OCI-LY7 (cell line): ENCODE data around the gene NFX1. TPM values are rescaled to one million over a fixed set of nuclear protein-coding genes. Genes with fewer than 3 reads are reported as not detected.
"Not testable (repeated sequence)": the region's sequence is repeated elsewhere in the genome, so short reads cannot be mapped to it uniquely, and the experiment has no call there.

Experiments
- BruUV-seq: library from RNA; stranded (reverse); fragments of 400-500 nt; replicated peaks from 2 replicates; lab custom pipeline; 2021; lab: Mats Ljungman, UMichigan
- CTCF ChIA-PET: fragments of 300-600 bp; sonication (Branson Sonifier 250); formaldehyde crosslinking; loops from one replicate; lab custom pipeline; 2022; ENCODE audit warnings: antibody characterized with exemption; ENCODE audit not compliant: unreplicated experiment; lab: Charles Lee
- POLR2A ChIA-PET: fragments of 300-600 bp; sonication (Branson Sonifier 250); formaldehyde crosslinking; loops from one replicate; lab custom pipeline; 2022; ENCODE audit warnings: antibody characterized with exemption; lab: Charles Lee
- DNase-seq: peaks from one replicate; pipeline ENCODE4 v3.0.0-alpha.2; 2015; ENCODE audit warnings: low spot score
- H2AFZ ChIP-seq: fragments of 200-600 bp; sonication (generic), shearing (Covaris generic); 2 replicates; pipeline ENCODE4 v1.6.1; 2014; ENCODE audit warnings: mild to moderate bottlenecking, antibody characterized with exemption, low read length, moderate library complexity
- H3K27ac ChIP-seq: fragments of 200-600 bp; sonication (generic); 2 replicates; pipeline ENCODE4 v1.5.1; 2014; ENCODE audit warnings: mixed run types, low read depth, mild to moderate bottlenecking, moderate library complexity, low read length, inconsistent platforms; ENCODE audit not compliant: poor library complexity, severe bottlenecking
- H3K36me3 ChIP-seq: fragments of 200-600 bp; sonication (generic); 2 replicates; pipeline ENCODE4 v1.6.1; 2014; ENCODE audit warnings: mild to moderate bottlenecking, antibody characterized with exemption, low read length, moderate library complexity, mixed read lengths; ENCODE audit not compliant: insufficient read depth
- H3K4me1 ChIP-seq: fragments of 200-600 bp; sonication (generic); 2 replicates; pipeline ENCODE4 v1.5.1; 2014; ENCODE audit warnings: mild to moderate bottlenecking, low read length; ENCODE audit not compliant: insufficient read depth, poor library complexity, severe bottlenecking
- H3K4me2 ChIP-seq: fragments of 200-600 bp; sonication (generic); 2 replicates; pipeline ENCODE4 v1.6.1; 2014; ENCODE audit warnings: mild to moderate bottlenecking, low read length
- H3K4me3 ChIP-seq: fragments of 200-600 bp; sonication (generic); 2 replicates; pipeline ENCODE4 v1.5.1; 2014; ENCODE audit warnings: mild to moderate bottlenecking, low read depth, low read length; ENCODE audit not compliant: poor library complexity, severe bottlenecking
- H3K79me2 ChIP-seq: fragments of 200-600 bp; sonication (generic); 2 replicates; pipeline ENCODE4 v1.6.1; 2016; ENCODE audit warnings: low read depth, mild to moderate bottlenecking, low read length, moderate library complexity, mixed read lengths; ENCODE audit not compliant: insufficient read depth
- H3K9me2 ChIP-seq: fragments of 200-600 bp; sonication (generic); 2 replicates; pipeline ENCODE4 v1.6.1; 2016; ENCODE audit warnings: mild to moderate bottlenecking, low read length, mixed read lengths; ENCODE audit not compliant: insufficient read depth
- H3K9me3 ChIP-seq: fragments of 200-600 bp; sonication (generic); 2 replicates; pipeline ENCODE4 v1.6.1; 2014; ENCODE audit warnings: mild to moderate bottlenecking, mixed run types, low read length, mixed read lengths
- H4K20me1 ChIP-seq: fragments of 200-600 bp; sonication (generic); 2 replicates; pipeline ENCODE4 v1.6.1; 2014; ENCODE audit warnings: mild to moderate bottlenecking, antibody characterized with exemption, low read length, moderate library complexity, mixed read lengths; ENCODE audit not compliant: insufficient read depth
- CTCF ChIP-seq: fragments of 200-600 bp; sonication (generic); conservative IDR thresholded peaks from 2 replicates; pipeline ENCODE4 v1.5.1; 2014; ENCODE audit warnings: mild to moderate bottlenecking, antibody characterized with exemption, low read length, moderate library complexity, mixed read lengths
- EZH2phosphoT487 ChIP-seq: fragments of 200-600 bp; sonication (generic); IDR thresholded peaks from 2 replicates; pipeline ENCODE4 v1.6.1; 2018; ENCODE audit warnings: low read depth, borderline replicate concordance, mild to moderate bottlenecking, mixed run types, antibody characterized with exemption, low read length, moderate library complexity, mixed read lengths
- intact Hi-C: fragments of 100-400 bp; cut with micrococcal nuclease; formaldehyde crosslinking; loops from one replicate; pipeline ENCODE4 v1.10.0; 2022; ENCODE audit not compliant: unreplicated experiment
- total RNA-seq, 2 experiments: library from RNA; depleted of rRNA in 1 of 2; stranded (reverse); fragments of >200 nt in 1 of 2; shearing (Covaris generic) in 1 of 2; gene quantifications; 2 replicates each; pipeline ENCODE4 v1.2.3, GENCODE V29; 2014 to 2022

Gene NFX1
- total RNA-seq, 2 experiments from 2014 or later: 32.3 to 58.3 TPM

DNA sequence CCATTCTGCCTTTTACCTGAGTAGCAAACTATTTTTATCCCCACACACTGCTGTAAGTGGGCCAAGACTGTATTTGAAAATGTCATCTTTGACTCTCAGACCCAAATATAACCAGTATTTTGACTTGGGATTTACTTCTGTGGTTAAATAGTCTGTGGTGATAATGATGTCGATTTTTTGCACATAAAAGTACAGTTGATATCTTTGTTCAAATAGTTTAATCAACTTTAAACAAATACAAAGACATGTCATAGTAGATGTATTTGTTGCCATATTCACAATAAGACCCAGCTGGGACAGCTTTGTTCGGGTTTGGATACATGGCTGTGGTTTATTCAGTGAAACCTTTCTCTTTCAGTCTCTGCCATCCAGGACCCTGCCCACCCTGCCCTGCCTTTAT is 20.4 kb downstream of the NFX1 start:
- H3K79me2 ChIP-seq: no peaks in the 10 kb centered on the region
- POLR2A ChIA-PET: no interaction called here
- BruUV-seq: no TSS peak

DNA sequence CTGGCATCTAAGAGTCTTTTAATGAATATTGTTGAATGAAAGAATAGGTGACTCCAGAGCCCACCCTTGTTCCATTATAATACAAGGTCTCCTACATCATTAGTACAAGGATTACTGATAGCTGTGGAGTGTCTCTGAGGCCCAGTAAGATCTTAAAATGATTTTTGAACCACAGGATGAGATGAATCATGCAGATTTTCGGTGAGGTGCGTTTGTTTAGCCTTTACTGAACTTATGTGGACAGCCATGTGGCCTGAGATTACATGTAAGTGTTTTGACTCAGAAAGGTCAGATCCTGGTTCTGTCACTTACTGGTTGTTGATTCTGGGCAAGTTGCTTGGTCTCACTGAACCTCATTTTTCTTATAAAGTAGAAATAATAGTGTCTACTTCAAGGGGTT is 21.6 kb downstream of the NFX1 start:
- Histone ChIP-seq H4K20me1 (no peaks in the 10 kb centered on the region), H3K9me3 (no peaks in the 10 kb centered on the region), H3K36me3 (peaks cover 100% of the 10 kb centered on the region), H3K79me2 (no peaks in the 10 kb centered on the region), H3K4me2 (no peak overlapping the region), H2AFZ (no peak overlapping the region), H3K9me2 (no peaks in the 10 kb centered on the region), H3K4me3 (no peak overlapping the region), H3K27ac (no peak overlapping the region), H3K4me1 (no peaks in the 10 kb centered on the region)
- DNase-seq: no peak
- TF ChIP-seq CTCF: no peak
- no peak for TF ChIP-seq EZH2phosphoT487
- ChIA-PET POLR2A (no interaction called here), CTCF (no interaction called here)
- no TSS peak for BruUV-seq
- intact Hi-C loops: no loop called here

More for the DNA sequence above, 20.4 kb downstream of the NFX1 start:
- intact Hi-C loops: no loop called here
- no peak overlapping the region for H3K4me2 ChIP-seq
- DNase-seq: no peak
- H2AFZ ChIP-seq: no peak overlapping the region
- H3K36me3 ChIP-seq: peaks cover 100% of the 10 kb centered on the region
- no peaks in the 10 kb centered on the region for H4K20me1 ChIP-seq
- no peak overlapping the region for H3K27ac ChIP-seq
- no peaks in the 10 kb centered on the region for H3K4me1 ChIP-seq
- no peaks in the 10 kb centered on the region for H3K9me3 ChIP-seq
- no peak for TF ChIP-seq CTCF
- TF ChIP-seq EZH2phosphoT487: no peak
- CTCF ChIA-PET: no interaction called here
- H3K9me2 ChIP-seq: no peaks in the 10 kb centered on the region
- no peak overlapping the region for H3K4me3 ChIP-seq

GRCh38 chr9:33315371-33315770 is 25.1 kb downstream of the NFX1 start:
- CTCF ChIA-PET: no interaction called here
- intact Hi-C loops: no loop called here
- no peaks in the 10 kb centered on the region for H3K9me3 ChIP-seq

DNA sequence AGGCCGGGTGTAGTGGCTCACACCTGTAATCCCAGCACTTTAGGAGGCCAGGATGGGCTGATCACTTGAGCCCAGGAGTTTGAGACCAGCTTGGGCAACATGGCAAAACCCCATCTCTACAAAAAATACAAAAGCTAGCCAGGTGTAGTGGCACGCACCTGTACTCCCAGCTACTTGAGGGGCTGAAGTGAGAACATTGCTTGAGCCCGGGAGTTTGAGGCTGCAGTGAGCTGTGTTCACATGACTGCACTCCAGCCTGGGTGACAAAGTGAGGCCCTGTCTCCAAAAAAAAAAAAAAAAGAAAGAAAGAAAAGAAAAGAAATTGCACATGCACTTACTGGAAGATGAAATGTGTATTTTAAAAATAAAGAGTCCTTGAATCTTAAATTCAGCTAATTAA is 26.8 kb downstream of the NFX1 start:
- H2AFZ ChIP-seq, CTCF ChIA-PET, H3K79me2 ChIP-seq, DNase-seq, H3K4me1 ChIP-seq, H3K9me3 ChIP-seq, H3K9me2 ChIP-seq, intact Hi-C loops, BruUV-seq, H3K4me3 ChIP-seq, H3K4me2 ChIP-seq, H4K20me1 ChIP-seq, H3K27ac ChIP-seq: not testable (repeated sequence)
- POLR2A ChIA-PET: interaction anchor here (0.9 to 1.1 kb wide), 2 partner anchors 9 to 37 kb away, joined by 4 to 5 read pairs; no protein-coding TSS in a partner anchor
- peaks cover 99% of the 10 kb centered on the region for H3K36me3 ChIP-seq

More at GRCh38 chr9:33315371-33315770, 25.1 kb downstream of the NFX1 start:
- no peak overlapping the region for H3K27ac ChIP-seq
- H3K4me1 ChIP-seq: no peaks in the 10 kb centered on the region
- no peak overlapping the region for H3K4me3 ChIP-seq
- POLR2A ChIA-PET: interaction anchor here (0.7 to 1.4 kb wide), 4 partner anchors 13 to 37 kb away, joined by 3 to 7 read pairs (median 4); partner anchors contain the start of gene NFX1
- no TSS peak for BruUV-seq
- no peaks in the 10 kb centered on the region for H3K79me2 ChIP-seq
- no peak overlapping the region for H2AFZ ChIP-seq
- H3K4me2 ChIP-seq: no peak overlapping the region
- no peaks in the 10 kb centered on the region for H4K20me1 ChIP-seq
- DNase-seq: no peak
- peaks cover 99% of the 10 kb centered on the region for H3K36me3 ChIP-seq
- no peak for TF ChIP-seq CTCF
- TF ChIP-seq EZH2phosphoT487: no peak
- H3K9me2 ChIP-seq: no peaks in the 10 kb centered on the region
